DMS53 (cell line): ENCODE results near the gene TOR3A.
"Not testable (repeated sequence)": the region's sequence is repeated elsewhere in the genome, so short reads cannot be mapped to it uniquely, and the experiment has no call there.

Experiments
- DNase-seq: peaks from one replicate; lab custom pipeline; 2025; lab: John Stamatoyannopoulos, UW

Gene TOR3A

GRCh38 chr1:179081687-179082332 lies at the start of gene TOR3A:
Gene TOR3A, plus strand, starts transcription at chr1:179082070. Its CDS starts 59 bp downstream, at chr1:179082129.
- DNase-seq, result peak; percentile 96

GRCh38 chr1:179034720-179035119 lies 47.1 kb upstream of the TOR3A start:
- DNase-seq, result no peak

GRCh38 chr1:179036844-179037465 lies 44.9 kb upstream of the TOR3A start:
- DNase-seq, result no peak

- DNase-seq, result peak; percentile 22
Measured at GRCh38 chr1:179038528-179039281, 43.2 kb upstream of the TOR3A start.

- DNase-seq, result not testable (repeated sequence)
Measured at GRCh38 chr1:179039502-179040174, 42.2 kb upstream of the TOR3A start.

GRCh38 chr1:179040175-179040551 lies 41.7 kb upstream of the TOR3A start:
- DNase-seq, result not testable (repeated sequence)

- no peak for DNase-seq
Measured at GRCh38 chr1:179042087-179042486, 39.8 kb upstream of the TOR3A start.

- DNase-seq, result no peak
Measured at GRCh38 chr1:179042700-179043099, 39.2 kb upstream of the TOR3A start.

GRCh38 chr1:179043266-179043665 lies 38.6 kb upstream of the TOR3A start:
- DNase-seq, result no peak

GRCh38 chr1:179043907-179044306 lies 38.0 kb upstream of the TOR3A start:
- no peak for DNase-seq

GRCh38 chr1:179046808-179047635 lies 34.8 kb upstream of the TOR3A start:
- no peak for DNase-seq

GRCh38 chr1:179047636-179047997 lies 34.3 kb upstream of the TOR3A start:
- DNase-seq, result no peak

GRCh38 chr1:179048339-179049124 lies 33.3 kb upstream of the TOR3A start:
- DNase-seq, result no peak

- DNase-seq, result no peak
Measured at GRCh38 chr1:179052776-179053175, 29.1 kb upstream of the TOR3A start.

GRCh38 chr1:179053486-179053885 lies 28.4 kb upstream of the TOR3A start:
- DNase-seq, result no peak

GRCh38 chr1:179055937-179056336 lies 25.9 kb upstream of the TOR3A start:
- DNase-seq, result no peak

- DNase-seq, result no peak
Measured at GRCh38 chr1:179058487-179059483, 23.1 kb upstream of the TOR3A start.

GRCh38 chr1:179061360-179062282 lies 20.2 kb upstream of the TOR3A start:
- no peak for DNase-seq

- no peak for DNase-seq
Measured at GRCh38 chr1:179066471-179066870, 15.4 kb upstream of the TOR3A start.
